A673 (cell line): Measurements from ENCODE around the gene NID1. TPM values are rescaled to one million over a fixed set of nuclear protein-coding genes. Genes with fewer than 3 reads are reported as not detected.
A peak's percentile ranks its signal among the peaks of the same experiment; 100 is the strongest.
"Not testable (repeated sequence)": the region's sequence is repeated elsewhere in the genome, so short reads cannot be mapped to it uniquely, and the experiment has no call there.

Experiments used
- BruUV-seq: library from RNA; stranded (reverse); fragments of 400-500 nt; replicated peaks from 2 replicates; lab custom pipeline; 2021; lab: Mats Ljungman, UMichigan
- CTCF ChIA-PET: fragments of 300-600 bp; sonication (Branson Sonifier 250); formaldehyde crosslinking; loops from one replicate; lab custom pipeline; 2022; ENCODE audit warnings: antibody characterized with exemption; lab: Charles Lee
- POLR2A ChIA-PET: fragments of 300-600 bp; sonication (Branson Sonifier 250); formaldehyde crosslinking; loops from one replicate; lab custom pipeline; 2022; ENCODE audit warnings: antibody characterized with exemption; ENCODE audit not compliant: low non-redundant PET; lab: Charles Lee
- DNase-seq: peaks from one replicate; pipeline ENCODE4 v3.0.0-alpha.2; 2015; ENCODE audit warnings: low spot score
- H3K27ac ChIP-seq: fragments of 200-600 bp; sonication (generic); 2 replicates; pipeline ENCODE4 v1.5.1; 2016; ENCODE audit warnings: mixed run types, low read depth, mild to moderate bottlenecking, mixed read lengths, antibody characterized with exemption, low read length; ENCODE audit not compliant: poor library complexity, severe bottlenecking
- H3K27me3 ChIP-seq: fragments of 200-600 bp; sonication (generic); replicated peaks from 2 replicates; pipeline ENCODE4 v1.6.1; 2017; ENCODE audit warnings: mixed run types, low read depth, mild to moderate bottlenecking, mixed read lengths, antibody characterized with exemption, low read length; ENCODE audit not compliant: insufficient read depth, poor library complexity
- H3K36me3 ChIP-seq: fragments of 200-600 bp; sonication (generic); 2 replicates; pipeline ENCODE4 v1.6.1; 2016; ENCODE audit warnings: mixed run types, mild to moderate bottlenecking, mixed read lengths, antibody characterized with exemption, low read length; ENCODE audit not compliant: insufficient read depth, poor library complexity, severe bottlenecking
- H3K4me1 ChIP-seq: fragments of 200-600 bp; sonication (generic); 2 replicates; pipeline ENCODE4 v1.6.1; 2017; ENCODE audit warnings: mixed run types, mild to moderate bottlenecking, mixed read lengths, antibody characterized with exemption, low read length; ENCODE audit not compliant: insufficient read depth, poor library complexity, severe bottlenecking
- H3K4me3 ChIP-seq: fragments of 200-600 bp; sonication (generic); 2 replicates; pipeline ENCODE4 v1.5.1; 2016; ENCODE audit warnings: low read depth, mixed run types, mild to moderate bottlenecking, mixed read lengths, low read length; ENCODE audit not compliant: poor library complexity, severe bottlenecking
- H3K9me3 ChIP-seq: fragments of 200-600 bp; sonication (generic); 2 replicates; pipeline ENCODE4 v1.6.1; 2016; ENCODE audit warnings: mixed run types, low read depth, mild to moderate bottlenecking, mixed read lengths, antibody characterized with exemption, low read length; ENCODE audit not compliant: poor library complexity, severe bottlenecking
- EZH2 ChIP-seq: fragments of 200-600 bp; sonication (generic); IDR thresholded peaks from 2 replicates; pipeline ENCODE4 v1.6.1; 2017; ENCODE audit warnings: borderline replicate concordance, low read depth, mild to moderate bottlenecking, mixed read lengths, antibody characterized with exemption, low read length; ENCODE audit not compliant: poor library complexity, severe bottlenecking
- intact Hi-C: fragments of 100-400 bp; cut with micrococcal nuclease; formaldehyde crosslinking; loops from one replicate; pipeline ENCODE4 v1.10.0; 2022; ENCODE audit not compliant: unreplicated experiment
- total RNA-seq: library from RNA; stranded (reverse); gene quantifications from 2 replicates; pipeline ENCODE4 v1.2.3, GENCODE V29; 2021
- TF ChIP-seq, protein P1 (sequence below): fragments of 300-800, 200-600 bp; sonication (generic); conservative IDR thresholded peaks from 2 replicates; pipeline ENCODE4 v1.5.1; 2017; ENCODE audit warnings: low read depth, mild to moderate bottlenecking, antibody characterized with exemption, low read length, moderate library complexity, mixed read lengths

Gene NID1
- total RNA-seq, 1 experiment from 2014 or later: 0.64 TPM

DNA sequence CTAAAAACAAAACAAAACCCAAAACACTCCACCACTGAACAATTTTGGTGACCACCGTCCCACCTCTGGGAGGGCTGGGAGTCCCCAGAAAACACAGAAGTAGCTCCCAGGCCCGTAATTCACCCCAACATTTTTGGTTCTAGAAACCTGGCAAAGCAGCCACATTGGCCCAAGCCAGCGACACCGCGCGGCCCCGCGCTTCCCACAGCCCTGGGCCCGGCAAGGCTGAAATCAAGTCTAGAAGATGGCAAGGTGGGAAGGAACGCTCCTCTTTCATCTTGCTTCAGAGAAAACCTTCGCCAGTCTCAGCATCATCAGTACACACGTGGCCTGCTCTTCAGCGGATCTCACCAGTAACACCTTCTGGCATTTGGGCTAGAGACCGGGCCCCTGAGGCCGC is 35.9 kb upstream of the NID1 start:
- TF ChIP-seq, protein P1, sequence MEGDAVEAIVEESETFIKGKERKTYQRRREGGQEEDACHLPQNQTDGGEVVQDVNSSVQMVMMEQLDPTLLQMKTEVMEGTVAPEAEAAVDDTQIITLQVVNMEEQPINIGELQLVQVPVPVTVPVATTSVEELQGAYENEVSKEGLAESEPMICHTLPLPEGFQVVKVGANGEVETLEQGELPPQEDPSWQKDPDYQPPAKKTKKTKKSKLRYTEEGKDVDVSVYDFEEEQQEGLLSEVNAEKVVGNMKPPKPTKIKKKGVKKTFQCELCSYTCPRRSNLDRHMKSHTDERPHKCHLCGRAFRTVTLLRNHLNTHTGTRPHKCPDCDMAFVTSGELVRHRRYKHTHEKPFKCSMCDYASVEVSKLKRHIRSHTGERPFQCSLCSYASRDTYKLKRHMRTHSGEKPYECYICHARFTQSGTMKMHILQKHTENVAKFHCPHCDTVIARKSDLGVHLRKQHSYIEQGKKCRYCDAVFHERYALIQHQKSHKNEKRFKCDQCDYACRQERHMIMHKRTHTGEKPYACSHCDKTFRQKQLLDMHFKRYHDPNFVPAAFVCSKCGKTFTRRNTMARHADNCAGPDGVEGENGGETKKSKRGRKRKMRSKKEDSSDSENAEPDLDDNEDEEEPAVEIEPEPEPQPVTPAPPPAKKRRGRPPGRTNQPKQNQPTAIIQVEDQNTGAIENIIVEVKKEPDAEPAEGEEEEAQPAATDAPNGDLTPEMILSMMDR: no peak
- TF ChIP-seq EZH2: no peak
- no TSS peak for BruUV-seq
- no peaks in the 10 kb centered on the region for H3K9me3 ChIP-seq
- H3K4me3 ChIP-seq: no peak overlapping the region
- intact Hi-C loops: loop anchor here (10.0 kb wide), 1 partner anchor 1284 kb away; no protein-coding TSS in a partner anchor
- H3K27me3 ChIP-seq: no peaks in the 10 kb centered on the region
- no peak overlapping the region for H3K27ac ChIP-seq
- ChIA-PET POLR2A (no interaction called here), CTCF (no interaction called here)
- no peak for DNase-seq
- no peaks in the 10 kb centered on the region for H3K4me1 ChIP-seq
- no peaks in the 10 kb centered on the region for H3K36me3 ChIP-seq

DNA sequence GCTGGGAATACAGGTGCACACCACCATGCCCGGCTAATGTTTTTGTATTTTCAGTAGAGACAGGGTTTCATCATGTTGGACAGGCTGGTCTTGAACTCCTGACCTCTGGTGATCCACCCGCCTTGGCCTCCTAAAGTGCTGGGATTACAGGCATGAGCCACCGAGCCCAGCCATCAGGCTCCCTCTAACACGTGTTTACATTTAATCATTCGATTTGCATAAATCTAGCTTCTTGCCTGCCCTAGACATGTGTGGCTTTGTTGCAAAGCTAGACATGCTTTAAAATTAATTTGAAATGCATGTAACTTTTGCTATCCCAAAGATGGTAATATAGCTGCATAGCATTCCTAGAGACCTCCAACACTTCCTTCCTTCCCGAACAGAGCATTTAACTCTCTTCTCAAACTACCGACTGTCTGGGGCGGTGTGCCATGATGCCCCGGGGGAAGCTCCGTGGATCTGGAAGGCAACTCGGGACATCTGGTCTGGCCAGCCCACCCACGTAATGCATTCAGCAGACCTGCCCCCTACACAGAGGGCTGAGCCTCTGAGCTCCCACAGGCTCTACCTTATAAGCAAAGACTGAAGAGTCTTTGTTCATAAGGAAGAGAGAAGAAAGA is 34.6 kb upstream of the NID1 start:
- H3K9me3 ChIP-seq: no peaks in the 10 kb centered on the region
- BruUV-seq: no TSS peak
- CTCF ChIA-PET: interaction anchor here (0.6 kb wide), 1 partner anchor 189 kb away, joined by 7 read pairs; no protein-coding TSS in a partner anchor
- H3K36me3 ChIP-seq: no peaks in the 10 kb centered on the region
- TF ChIP-seq EZH2: no peak
- TF ChIP-seq, protein P1: no peak
- POLR2A ChIA-PET: no interaction called here
- no peaks in the 10 kb centered on the region for H3K27me3 ChIP-seq
- DNase-seq: peak; percentile 15
- H3K4me1 ChIP-seq: no peaks in the 10 kb centered on the region
- H3K27ac ChIP-seq: no peak overlapping the region
- intact Hi-C loops: no loop called here
- no peak overlapping the region for H3K4me3 ChIP-seq

DNA sequence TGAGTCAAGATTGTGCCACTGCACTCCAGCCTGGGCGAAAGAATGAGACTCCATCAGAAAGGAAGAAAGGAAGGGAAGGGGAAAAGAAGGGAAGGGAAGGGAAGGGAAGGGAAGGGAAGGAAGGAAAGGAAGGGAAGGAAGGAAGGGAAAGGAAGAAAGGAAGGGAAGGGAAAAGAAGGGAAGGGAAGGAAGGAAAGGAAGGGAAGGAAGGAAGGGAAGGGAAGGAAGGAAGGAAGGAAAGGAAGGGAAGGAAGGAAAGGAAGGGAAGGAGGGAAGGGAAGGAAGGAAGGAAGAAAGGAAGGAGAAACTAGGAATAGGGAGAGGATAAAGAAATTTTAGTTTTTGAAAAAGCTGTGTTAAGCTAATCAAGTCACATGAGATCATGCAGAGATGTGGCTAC is 33.4 kb upstream of the NID1 start:
- Histone ChIP-seq H3K27me3 (no peaks in the 10 kb centered on the region), H3K27ac (no peak overlapping the region), H3K36me3 (no peaks in the 10 kb centered on the region), H3K4me3 (no peak overlapping the region), H3K4me1 (no peaks in the 10 kb centered on the region), H3K9me3 (no peaks in the 10 kb centered on the region)
- intact Hi-C loops: no loop called here
- ChIA-PET CTCF (no interaction called here), POLR2A (no interaction called here)
- no TSS peak for BruUV-seq
- TF ChIP-seq, protein P1: no peak
- no peak for TF ChIP-seq EZH2
- DNase-seq: no peak

DNA sequence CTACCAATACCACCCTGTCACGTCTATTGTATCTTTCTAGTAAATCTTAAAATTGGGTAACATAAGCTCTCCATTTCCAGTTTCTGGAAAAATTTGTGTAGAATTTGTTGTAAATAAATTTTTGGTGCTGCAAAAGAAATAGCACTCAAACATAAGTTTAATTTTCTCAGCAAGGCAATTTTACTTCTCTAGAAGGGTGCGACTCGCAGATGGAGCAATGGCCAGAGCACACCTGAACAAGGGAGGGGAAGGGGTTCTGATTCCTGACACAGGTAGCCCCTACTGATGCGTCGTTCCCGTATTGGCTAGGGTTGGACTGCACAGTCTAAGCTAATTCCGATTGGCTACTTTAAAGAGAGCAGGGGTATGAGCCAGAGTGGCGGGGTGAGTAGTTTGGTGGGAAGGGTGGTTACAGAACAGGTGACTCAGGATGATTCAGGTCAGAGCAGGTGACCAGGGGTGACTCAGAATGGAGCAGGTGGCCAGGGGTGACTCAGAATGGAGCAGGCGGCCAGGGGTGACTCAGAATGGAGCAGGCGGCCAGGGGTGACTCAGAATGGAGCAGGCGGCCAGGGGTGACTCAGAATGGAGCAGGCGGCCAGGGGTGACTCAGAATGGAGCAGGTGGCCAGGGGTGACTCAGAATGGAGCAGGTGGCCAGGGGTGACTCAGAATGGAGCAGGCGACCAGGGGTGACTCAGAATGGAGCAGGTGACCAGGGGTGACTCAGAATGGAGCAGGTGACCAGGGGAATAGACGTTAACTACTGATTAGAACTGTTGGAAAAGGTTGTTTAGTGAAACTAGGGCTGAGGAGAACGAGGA is 32.0 kb upstream of the NID1 start:
- H3K36me3 ChIP-seq, CTCF ChIA-PET, H3K27ac ChIP-seq, H3K4me3 ChIP-seq, H3K4me1 ChIP-seq, DNase-seq, BruUV-seq, H3K27me3 ChIP-seq, H3K9me3 ChIP-seq, POLR2A ChIA-PET, intact Hi-C loops: not testable (repeated sequence)
